ENCODE data around the gene INPP4B.

DNA sequence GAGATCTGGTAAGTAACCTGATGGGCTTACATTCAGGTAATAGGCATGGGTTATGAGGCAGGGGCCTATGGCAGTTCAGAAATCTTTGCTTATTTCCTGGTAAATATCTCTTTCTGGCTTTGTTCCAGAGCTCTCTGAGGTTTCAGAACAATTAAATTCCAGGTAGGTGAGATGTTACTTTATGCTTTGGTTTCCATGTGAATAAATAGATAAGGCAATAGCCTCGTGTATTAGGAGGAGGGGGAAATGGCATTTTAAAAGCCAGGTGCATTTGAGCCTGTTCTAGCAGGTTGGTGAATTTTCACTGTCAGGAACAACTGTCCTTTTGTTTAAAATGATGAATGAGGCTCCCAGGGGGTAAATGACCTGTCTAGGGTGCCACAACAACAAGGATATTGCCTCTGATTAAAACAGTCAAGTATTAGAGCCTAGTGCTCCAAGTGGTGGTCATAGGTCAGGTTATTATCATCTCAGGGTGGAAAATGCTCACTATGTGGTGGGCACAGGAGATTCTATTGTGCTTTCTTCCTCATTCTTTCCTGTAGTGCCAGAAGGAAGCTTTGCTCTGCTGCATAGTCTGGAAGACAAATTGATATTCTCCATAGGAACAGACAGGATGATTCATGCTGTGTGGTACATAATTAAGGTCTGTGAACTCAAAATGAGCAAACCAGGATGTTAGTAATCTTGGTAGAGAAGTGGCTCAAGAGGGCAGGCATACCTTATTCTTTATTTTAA lies 296.2 kb downstream of the INPP4B start:
- no peak for TF ChIP-seq POLR2A (IDR thresholded peaks at IDR 0.05)
- TF ChIP-seq, protein P1, sequence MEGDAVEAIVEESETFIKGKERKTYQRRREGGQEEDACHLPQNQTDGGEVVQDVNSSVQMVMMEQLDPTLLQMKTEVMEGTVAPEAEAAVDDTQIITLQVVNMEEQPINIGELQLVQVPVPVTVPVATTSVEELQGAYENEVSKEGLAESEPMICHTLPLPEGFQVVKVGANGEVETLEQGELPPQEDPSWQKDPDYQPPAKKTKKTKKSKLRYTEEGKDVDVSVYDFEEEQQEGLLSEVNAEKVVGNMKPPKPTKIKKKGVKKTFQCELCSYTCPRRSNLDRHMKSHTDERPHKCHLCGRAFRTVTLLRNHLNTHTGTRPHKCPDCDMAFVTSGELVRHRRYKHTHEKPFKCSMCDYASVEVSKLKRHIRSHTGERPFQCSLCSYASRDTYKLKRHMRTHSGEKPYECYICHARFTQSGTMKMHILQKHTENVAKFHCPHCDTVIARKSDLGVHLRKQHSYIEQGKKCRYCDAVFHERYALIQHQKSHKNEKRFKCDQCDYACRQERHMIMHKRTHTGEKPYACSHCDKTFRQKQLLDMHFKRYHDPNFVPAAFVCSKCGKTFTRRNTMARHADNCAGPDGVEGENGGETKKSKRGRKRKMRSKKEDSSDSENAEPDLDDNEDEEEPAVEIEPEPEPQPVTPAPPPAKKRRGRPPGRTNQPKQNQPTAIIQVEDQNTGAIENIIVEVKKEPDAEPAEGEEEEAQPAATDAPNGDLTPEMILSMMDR (IDR thresholded peaks at IDR 0.05), result no peak

Measured in breast epithelium (tissue), 3 donors.